22Rv1 (cell line): ENCODE data around the gene UNK.

Experiments
- CTCF ChIP-seq: fragments of 450-650 bp; IDR thresholded peaks from 2 replicates; pipeline ENCODE4 v1.5.1; 2017; ENCODE audit warnings: mild to moderate bottlenecking
- ZFX ChIP-seq: fragments of 450-650 bp; IDR thresholded peaks from 2 replicates; pipeline ENCODE4 v1.6.1; 2017; ENCODE audit warnings: antibody characterized with exemption, borderline replicate concordance

- no peak for TF ChIP-seq CTCF
- no peak for TF ChIP-seq ZFX
Measured at GRCh38 chr17:75837899-75838298, 53.3 kb downstream of the UNK start.
